GM18499 (cell line): ENCODE data around the gene CCT6B.
"Not testable (repeated sequence)": the region's sequence is repeated elsewhere in the genome, so short reads cannot be mapped to it uniquely, and the experiment has no call there.

Experiments used
- ATAC-seq: cut with Tn5 transposase; IDR thresholded peaks from one replicate; pipeline ENCODE4 v1.9.1; 2021; ENCODE audit warnings: moderate number of reproducible peaks; ENCODE audit not compliant: insufficient read depth, unreplicated experiment

Gene CCT6B, protein sequence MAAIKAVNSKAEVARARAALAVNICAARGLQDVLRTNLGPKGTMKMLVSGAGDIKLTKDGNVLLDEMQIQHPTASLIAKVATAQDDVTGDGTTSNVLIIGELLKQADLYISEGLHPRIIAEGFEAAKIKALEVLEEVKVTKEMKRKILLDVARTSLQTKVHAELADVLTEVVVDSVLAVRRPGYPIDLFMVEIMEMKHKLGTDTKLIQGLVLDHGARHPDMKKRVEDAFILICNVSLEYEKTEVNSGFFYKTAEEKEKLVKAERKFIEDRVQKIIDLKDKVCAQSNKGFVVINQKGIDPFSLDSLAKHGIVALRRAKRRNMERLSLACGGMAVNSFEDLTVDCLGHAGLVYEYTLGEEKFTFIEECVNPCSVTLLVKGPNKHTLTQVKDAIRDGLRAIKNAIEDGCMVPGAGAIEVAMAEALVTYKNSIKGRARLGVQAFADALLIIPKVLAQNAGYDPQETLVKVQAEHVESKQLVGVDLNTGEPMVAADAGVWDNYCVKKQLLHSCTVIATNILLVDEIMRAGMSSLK

DNA sequence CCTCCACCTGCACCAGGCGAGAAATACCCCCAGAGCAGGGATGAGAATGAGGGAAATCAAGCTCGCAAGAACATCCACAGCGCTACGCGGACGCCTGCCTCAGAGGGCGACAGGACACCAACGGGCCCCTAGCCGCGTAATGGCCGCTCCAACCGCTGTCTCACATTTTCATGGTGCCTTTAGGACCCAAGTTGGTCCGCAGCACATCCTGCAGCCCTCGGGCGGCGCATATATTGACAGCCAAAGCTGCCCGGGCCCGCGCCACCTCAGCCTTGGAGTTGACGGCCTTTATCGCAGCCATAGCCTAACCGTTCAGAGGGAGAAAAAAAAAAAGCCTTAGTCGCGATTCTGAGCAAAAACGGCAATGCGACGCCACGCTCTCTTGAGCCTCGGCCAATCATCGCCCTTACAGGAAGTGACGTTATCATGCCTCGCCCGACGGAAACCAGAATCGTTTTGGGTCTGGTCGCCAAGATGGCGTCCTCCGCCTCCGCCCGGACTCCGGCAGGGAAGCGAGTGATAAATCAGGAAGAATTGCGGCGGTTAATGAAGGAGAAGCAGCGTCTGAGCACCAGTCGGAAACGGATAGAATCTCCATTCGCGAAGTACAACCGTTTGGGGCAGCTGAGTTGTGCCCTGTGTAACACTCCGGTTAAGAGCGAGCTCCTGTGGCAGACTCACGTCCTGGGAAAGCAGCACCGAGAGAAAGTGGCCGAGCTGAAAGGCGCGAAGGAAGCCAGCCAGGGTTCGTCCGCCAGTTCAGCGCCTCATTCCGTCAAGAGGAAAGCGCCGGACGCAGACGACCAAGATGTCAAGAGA lies at the start of gene CCT6B, which contains the start of gene ZNF830:
Gene CCT6B (minus strand): TSS at position 368 of the 819 bp plus-strand sequence. CDS start 67 bp downstream, at position 301.
Gene ZNF830 (plus strand): TSS at position 448 of the 819 bp plus-strand sequence. CDS start 27 bp downstream, at position 475.
- peak; percentile 79 for ATAC-seq

DNA sequence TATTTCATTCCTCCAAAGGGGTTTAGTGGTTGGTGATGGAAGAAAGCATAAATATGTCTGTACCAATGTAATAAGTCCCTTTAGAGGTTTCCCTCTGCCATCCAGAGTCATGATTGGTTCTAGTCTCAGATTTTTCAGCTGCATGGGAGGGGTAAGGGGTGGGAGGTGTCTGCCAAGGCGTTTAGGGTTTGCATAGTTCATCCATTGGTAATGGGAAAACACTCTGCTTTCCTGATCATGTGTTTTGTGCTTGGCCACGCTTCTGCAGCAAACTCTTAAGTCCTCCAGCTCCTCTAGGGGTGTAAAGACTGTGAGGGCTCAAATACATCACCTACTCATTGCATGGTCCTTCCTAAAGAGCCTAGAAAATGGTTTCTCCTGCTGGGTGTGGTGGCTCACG lies 48.8 kb upstream of the CCT6B start:
- ATAC-seq = no peak

DNA sequence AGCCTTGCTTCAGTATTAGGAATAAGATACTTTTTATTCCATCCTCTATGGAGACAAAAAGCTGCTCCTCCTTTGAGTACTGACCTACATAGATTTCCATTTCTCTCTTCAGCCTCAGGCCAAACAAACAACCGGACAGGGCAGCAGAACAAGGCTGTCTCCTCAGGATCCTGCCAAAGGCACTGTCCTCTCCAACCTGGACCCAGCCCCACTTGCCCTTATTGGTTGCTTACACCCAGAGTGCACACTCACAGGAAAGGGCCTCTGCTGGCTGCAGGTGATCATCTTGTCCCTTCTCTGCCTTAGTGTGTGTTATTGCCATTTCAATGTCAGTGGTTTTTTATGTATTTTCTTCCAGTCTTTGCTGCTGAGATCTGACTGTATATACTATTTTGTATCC lies 45.7 kb upstream of the CCT6B start:
- ATAC-seq = no peak

DNA sequence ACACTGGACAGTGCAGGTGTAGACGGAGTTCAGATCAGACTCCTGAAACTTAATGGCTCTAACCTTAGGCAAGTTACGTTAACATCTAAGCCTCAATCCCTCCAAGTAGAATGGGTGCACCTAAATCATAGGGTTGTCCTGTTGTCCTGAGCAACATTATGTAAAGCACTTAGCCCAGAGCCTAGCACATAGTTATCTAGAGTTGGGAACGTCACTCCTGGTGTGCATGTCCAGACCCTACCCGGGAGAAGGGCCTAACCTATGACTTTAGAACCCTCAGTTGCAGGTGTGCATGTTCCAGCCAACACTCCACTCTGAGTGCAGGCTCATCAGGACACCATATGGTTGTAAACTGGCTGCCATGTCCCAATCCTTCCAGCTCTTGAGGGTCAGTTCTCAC lies 45.1 kb upstream of the CCT6B start:
- no peak for ATAC-seq

DNA sequence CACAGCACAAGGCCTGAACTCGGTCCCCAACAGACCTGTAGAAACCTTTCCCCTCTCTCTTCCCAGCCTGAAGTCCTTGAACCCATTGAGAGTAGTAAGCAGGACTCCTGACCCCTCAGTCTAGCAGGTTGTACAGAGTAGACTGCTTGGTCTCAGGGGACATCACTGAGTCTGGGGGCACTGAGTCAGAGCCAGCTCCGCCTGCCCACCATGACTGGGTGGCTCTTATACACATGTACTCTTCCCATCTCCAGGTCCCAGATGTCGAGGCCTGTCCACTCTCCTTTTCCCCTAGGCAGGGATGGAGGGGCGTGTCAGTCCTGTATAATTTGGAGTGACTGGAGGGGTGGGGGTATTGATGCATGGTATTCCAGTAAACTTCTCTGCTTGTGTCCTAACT lies 42.5 kb upstream of the CCT6B start:
- no peak for ATAC-seq

DNA sequence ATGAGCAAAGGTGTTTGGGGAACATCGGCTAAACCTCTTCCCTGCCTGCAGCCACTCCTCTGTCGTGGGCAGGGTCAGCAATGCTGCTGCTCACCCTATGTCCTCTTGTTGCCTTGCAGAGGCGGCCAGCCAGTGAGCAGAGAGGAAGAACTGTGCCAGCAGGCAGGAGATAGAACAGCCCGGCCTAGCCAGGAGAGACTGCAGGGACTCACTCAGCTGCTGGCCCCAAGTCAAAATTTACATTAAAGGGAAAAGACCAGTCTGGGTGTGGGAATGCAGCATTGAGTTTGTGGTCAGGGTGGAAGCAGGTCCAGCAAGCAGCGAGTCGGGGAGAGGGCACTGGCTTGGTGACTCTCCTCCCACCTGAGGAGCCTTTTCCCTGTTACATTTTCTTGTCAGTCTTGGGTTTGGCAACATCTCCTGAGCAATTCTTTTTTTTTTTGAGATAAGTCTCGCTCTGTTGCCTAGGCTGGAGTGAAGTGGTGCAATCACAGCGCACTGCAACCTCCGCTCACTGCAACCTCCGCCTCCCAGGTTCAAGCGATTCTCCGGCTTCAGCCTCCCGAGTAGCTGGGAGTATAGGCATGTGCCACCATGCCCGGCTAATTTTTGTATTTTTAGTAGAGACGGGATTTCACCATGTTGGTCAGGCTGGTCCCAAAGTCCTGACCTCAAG lies 41.8 kb upstream of the CCT6B start:
- no peak for ATAC-seq

DNA sequence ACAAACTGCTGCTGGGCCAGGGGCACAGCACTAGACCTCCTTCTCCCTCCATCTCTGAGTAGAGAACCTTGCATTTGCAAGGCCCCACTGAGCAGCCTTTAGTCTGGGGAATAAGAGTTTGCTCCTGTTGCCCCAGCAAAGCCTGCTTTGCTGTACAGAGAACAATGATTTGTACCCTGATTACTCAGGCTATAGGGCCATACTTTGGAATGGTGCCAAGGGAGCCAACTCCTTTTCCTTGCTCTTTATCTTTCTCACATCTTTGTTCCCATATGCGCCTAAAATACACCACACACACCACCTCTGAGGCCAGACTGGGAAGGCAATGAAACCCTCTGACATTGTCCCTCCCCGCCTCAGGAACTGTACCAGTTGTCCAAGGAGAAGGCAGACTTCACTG lies 40.3 kb upstream of the CCT6B start:
- no peak for ATAC-seq

DNA sequence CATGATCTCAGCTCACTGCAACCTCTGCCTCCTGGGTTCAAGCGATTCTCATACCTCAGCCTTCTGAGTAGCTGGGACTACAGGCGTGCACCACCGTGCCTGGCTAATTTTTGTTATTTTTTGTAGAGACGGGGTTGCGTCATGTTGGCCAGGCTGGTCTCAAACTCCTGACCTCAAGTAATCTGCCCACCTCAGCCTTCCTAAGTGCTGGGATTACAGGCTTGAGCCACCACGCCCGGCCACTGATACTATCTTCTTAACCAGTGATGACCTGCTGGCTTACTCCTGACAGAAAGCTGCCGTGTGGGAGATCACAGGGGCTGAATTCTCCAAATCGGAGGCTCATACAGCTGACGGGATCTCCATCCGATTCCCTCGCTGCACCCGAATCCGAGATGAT lies 39.7 kb upstream of the CCT6B start:
- ATAC-seq = not testable (repeated sequence)

DNA sequence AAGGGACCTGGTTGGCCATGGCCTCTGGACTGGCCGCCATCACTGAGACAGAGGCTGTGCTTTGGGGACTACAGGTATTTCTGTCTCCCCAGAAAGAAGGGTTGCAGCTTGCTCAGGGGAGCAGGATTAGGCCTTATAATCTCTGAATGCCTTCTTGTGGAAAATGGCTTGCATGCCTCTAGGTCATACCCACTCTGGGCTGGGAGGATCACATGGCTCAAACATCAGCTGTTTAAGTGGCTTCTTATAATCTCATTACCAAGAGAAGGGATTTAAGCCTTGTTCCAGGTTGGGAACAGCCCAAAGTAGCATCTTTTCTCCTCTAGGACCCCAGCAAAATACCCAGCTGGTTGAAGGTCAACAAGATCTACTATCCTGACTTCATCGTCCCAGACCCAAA lies 38.2 kb upstream of the CCT6B start:
- ATAC-seq = no peak

DNA sequence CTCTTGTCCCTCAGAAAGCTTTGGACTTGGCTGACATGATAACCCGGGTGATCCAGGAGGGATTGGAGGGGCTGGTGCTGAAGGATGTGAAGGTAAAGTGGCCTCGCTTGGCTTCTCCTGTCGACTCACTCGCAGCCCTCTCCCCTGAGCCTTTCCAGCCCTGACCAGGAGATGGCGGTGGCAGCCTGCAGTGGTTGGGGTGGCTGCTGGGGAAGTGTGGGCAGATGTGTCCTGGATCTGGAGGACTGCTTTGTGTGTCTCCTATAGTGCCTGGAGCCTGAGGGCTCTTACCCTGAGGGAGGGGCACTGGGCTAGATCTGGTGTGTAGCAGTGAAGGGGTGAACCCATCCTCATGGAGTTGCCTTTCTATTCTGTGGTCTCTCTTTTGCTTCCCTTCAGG lies 36.9 kb upstream of the CCT6B start:
- no peak for ATAC-seq

DNA sequence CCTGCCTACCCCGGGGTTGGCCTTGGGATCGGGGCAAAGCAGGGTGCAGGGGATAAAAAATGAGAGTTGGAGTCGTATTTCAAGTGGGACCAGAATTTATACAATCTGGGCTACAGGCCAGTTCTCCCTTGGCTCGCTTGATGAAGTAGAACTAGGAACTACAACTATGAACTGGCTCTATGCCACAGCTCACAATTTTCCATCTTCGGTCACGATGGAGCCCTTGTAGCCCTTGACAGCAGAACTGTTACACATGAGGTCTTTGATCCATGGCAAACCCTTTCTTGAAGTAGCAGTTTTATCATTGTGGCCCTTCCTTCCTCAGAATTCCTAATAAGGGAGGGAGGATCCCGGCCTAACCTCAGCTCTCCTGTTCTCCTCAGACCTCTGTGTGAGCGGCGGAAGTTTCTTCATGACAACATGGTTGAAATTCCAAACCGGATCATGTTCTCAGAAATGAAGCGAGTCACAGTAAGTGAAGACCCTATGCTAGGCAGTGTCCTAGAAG lies 36.1 kb upstream of the CCT6B start:
- ATAC-seq = no peak

DNA sequence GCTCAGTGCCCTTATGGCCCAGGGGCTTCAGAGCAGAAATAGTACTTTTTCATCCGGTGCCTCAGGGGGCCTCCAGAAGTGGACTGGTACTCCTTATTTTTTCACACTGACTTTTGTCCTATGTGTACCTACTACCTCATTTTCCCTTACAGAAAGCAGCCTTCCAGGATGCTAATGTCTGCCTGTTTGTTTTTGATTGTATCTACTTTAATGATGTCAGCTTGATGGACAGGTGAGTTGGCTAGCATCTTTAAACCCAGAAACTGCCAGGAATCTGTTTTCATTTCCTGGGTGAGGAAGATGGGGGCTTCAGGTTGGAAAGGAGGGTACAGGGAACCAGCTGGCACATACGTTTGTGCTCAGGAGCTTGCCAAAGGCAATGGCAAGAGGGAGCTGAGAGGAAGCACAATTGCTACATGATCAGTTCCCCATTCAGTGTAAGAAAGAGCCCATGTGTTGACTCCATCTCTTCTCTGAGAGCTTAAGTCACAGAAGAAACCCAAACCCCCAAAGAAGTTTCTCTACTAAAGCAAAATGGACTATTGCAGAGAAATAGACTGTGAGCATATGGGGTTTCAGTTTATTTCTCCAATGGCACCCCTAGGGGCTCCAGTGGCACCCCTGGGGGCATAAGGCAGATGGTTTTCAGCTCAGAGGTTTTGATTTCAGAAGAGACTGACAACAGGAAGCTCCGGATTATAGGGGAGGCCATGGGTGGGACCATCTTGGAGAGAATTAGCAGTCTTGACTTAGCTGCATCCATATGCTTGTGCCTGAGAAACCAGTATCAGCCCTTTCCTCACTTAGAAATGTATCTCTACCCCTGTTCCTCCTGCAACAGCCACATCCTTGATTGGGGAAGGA lies 35.4 kb upstream of the CCT6B start:
- no peak for ATAC-seq

DNA sequence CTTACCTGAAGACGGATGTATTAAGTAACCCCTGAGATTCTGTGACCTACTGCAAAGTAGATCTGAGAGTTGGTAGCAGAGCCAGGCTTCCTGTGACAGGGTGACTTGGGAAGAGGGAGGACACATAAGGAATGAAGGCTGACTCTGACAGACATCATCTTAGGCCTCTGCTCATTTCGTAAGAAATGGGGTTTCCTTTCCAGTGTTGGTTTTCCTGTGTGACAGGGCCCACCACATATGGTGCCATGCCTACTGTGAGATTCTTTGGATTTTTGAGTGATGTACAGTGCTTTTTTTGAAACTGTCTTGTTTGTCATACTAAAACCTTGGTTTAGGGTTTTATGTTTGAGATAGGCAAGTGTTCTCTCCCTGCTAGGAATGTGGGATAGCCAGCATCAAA lies 31.8 kb upstream of the CCT6B start:
- ATAC-seq = no peak

DNA sequence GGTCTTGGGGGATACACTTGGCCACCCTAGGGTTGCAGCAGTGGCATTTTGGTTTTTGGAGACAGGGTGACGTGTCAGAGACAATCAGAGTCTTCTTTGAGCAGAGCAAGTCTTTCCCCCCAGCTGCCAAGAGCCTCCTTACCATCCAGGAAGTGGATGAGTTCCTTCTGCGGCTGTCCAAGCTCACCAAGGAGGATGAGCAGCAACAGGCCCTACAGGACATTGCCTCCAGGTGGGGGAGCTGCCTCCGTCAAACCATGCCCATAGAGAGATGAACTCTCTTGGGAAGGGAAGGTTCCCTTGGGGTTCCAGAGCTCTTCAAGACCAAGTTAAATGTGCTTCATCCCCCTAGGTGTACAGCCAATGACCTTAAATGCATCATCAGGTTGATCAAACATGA lies 30.3 kb upstream of the CCT6B start:
- ATAC-seq = no peak

DNA sequence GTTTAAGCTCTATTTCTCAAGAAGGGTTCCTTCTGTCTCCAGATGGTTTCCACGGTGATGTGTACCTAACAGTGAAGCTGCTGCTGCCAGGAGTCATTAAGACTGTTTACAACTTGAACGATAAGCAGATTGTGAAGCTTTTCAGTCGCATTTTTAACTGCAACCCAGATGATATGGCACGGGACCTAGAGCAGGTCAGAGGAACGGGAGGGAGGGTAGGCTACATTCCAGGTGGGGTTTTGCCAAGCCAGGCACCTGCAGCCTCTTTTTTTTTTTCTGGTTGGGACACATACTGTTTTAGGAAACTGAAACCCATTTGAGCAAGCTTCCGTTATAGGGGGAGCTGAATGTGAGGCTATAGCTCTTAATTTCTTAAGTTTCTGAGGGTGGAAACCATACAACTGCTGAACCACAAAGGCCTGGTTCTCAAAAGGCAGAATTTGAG lies 29.7 kb upstream of the CCT6B start:
- no peak for ATAC-seq

DNA sequence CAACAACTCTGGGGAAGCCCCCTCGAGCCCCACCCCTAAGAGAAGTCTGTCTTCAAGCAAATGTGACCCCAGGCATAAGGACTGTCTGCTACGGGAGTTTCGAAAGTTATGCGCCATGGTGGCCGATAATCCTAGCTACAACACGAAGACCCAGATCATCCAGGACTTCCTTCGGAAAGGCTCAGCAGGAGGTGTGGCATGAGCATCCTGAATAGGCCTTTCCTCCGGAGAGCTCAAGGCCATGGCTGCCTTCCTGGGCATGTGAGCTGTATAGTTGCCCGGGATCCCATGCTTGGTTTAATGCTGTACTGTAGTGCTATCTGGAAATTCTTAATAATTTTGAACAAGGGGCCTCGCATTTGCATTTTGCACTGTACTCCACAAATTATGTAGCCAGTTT lies 28.2 kb upstream of the CCT6B start:
- ATAC-seq = no peak

DNA sequence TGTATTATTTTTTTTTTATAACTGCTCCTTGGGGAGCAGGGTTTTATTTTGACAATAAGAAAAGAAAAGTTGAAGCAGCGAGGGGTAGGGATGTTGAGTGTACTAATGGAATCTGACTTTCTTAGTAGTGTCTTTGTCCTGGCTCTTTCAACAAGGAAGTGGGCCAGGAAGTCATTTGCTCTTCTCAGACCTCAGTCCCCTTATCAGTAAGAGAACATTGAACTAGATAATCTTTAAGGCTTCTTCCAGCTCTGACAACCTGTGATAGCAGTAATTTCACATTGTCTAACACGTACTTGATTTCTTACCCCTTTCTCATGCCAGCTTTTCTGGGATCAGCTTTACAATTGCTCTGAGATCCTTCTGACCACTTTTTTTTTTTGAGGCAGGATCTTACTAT lies 27.4 kb upstream of the CCT6B start:
- no peak for ATAC-seq

DNA sequence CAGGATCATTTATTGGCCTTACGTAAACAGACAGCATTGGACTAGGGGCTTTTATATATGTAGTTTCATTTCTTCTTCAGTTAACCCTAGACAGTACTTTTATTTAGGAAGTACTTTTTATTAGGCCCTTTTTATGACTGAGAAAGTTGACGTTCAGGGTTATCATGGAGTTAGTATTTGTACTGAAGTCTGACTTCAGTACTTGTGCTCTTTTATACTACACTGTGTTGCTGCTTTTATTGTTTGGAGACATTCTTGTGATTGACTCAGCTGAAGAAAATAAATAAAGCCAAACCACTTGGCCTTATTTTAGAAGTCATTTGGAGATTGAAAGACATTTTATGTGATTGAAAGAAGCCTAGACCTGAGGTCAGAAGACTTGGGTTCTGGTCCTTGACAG lies 26.0 kb upstream of the CCT6B start:
- no peak for ATAC-seq

DNA sequence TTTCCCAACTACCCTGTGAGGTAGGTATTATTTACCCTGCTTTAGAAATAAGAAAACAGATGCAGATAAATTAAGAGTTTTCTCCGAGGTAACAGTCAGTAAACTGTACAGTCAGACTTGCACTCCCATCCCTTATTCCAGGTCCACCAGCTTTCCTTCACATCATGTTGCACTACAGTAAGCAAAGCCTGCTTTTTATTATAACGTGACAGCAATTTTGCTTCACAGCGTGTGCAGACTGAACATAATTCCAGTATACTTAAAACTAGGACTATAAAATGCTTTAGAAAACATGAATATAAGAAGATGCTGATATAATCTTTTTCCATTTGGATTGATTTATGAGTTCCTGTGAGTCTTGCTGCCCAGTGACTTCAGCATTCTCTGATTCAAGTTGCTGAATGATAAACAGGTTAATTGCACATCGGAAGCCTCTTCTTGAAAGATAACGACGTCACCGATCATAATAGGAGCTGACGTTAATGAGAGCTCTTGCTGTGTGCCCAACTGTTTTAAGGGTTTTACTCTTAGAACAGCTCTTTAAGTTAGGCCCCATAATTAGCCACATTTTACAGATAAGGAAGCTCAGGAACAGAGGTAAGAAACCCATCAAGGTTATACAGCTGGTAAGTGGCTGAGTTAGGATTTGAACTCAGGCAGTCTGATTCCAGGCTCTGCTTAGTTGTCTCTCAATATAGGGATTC lies 20.4 kb upstream of the CCT6B start:
- ATAC-seq = no peak
